ENCODE data around the gene SEH1L.

DNA sequence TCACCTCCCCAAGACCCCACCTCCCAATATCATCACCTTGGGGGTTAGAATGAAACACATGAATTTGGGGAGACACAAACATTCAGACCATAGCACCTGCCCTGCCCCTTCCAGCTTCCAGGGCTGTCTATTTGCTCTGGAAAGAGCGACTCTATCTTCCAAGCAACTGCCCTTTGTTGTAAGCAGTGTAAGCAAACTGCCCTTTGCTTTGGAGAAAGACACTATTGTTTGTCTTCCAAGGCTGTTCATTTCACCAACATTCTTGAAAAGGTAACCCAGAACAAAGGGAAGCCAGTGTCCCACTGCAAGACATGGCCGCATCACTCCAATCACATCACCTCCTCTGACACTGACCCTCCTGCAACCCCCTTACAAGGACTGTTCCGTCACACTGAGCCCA lies 16.9 kb upstream of the SEH1L start:
- TF ChIP-seq, protein P1, sequence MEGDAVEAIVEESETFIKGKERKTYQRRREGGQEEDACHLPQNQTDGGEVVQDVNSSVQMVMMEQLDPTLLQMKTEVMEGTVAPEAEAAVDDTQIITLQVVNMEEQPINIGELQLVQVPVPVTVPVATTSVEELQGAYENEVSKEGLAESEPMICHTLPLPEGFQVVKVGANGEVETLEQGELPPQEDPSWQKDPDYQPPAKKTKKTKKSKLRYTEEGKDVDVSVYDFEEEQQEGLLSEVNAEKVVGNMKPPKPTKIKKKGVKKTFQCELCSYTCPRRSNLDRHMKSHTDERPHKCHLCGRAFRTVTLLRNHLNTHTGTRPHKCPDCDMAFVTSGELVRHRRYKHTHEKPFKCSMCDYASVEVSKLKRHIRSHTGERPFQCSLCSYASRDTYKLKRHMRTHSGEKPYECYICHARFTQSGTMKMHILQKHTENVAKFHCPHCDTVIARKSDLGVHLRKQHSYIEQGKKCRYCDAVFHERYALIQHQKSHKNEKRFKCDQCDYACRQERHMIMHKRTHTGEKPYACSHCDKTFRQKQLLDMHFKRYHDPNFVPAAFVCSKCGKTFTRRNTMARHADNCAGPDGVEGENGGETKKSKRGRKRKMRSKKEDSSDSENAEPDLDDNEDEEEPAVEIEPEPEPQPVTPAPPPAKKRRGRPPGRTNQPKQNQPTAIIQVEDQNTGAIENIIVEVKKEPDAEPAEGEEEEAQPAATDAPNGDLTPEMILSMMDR (IDR thresholded peaks at IDR 0.05): no peak
- no peak for TF ChIP-seq POLR2AphosphoS5 (IDR thresholded peaks at IDR 0.05; ENCODE audit: insufficient read depth in 1 of 2, low read depth in 1 of 2)
- no peak for TF ChIP-seq POLR2A (IDR thresholded peaks at IDR 0.05)

Data from vagina (tissue), 2 donors.